Activated CD4-positive, alpha-beta T cell treated with anti-CD3 and anti-CD28 coated beads for 36 hours (primary cell): Measurements from ENCODE around the gene ENTPD5. TPM values are rescaled to one million over a fixed set of nuclear protein-coding genes. Genes with fewer than 3 reads are reported as not detected.
"Not testable (repeated sequence)": the region's sequence is repeated elsewhere in the genome, so short reads cannot be mapped to it uniquely, and the experiment has no call there.

Source experiments
- ATAC-seq: fragments of 200-7000 bp; cut with Tn5 transposase; one replicate; pipeline ENCODE4 v1.10.0; 2021; ENCODE audit warnings: mild to moderate bottlenecking, moderate library complexity
- CTCF ChIA-PET: fragments of 350-600 bp; sonication (Branson Sonifier 250); formaldehyde crosslinking; loops from one replicate; lab custom pipeline; 2021; ENCODE audit warnings: antibody characterized with exemption; lab: Charles Lee
- POLR2A ChIA-PET: fragments of 350-600 bp; sonication (Branson Sonifier 250); formaldehyde crosslinking; loops from one replicate; lab custom pipeline; 2021; ENCODE audit warnings: antibody characterized with exemption, inconsistent platforms; lab: Charles Lee
- DNase-seq: peaks from one replicate; pipeline ENCODE4 v3.0.0-alpha.2; 2020
- H3K27ac Mint-ChIP-seq: one replicate; pipeline ENCODE4 v1.8.0; 2021; ENCODE audit warnings: mixed read lengths
- H3K27me3 Mint-ChIP-seq: one replicate; pipeline ENCODE4 v1.8.0; 2021; ENCODE audit warnings: mixed read lengths
- H3K36me3 Mint-ChIP-seq: one replicate; pipeline ENCODE4 v1.8.0; 2021; ENCODE audit warnings: low read depth, mixed read lengths
- H3K4me1 Mint-ChIP-seq: one replicate; pipeline ENCODE4 v1.8.0; 2021; ENCODE audit warnings: mixed read lengths
- H3K4me3 Mint-ChIP-seq: one replicate; pipeline ENCODE4 v1.8.0; 2021; ENCODE audit warnings: mild to moderate bottlenecking, moderate library complexity, mixed read lengths
- H3K9me3 Mint-ChIP-seq: one replicate; pipeline ENCODE4 v1.8.0; 2021; ENCODE audit warnings: low read depth, mixed read lengths
- intact Hi-C, 2 experiments: fragments of 100-400 bp; cut with DNase I in 1 of 2; cut with micrococcal nuclease in 1 of 2; formaldehyde crosslinking; loops; one replicate each; pipeline versions ENCODE4 v1.14.2 to v1.15.1; 2022 to 2024; cut with DNase I, micrococcal nuclease
- total RNA-seq, 2 experiments: library from RNA; stranded (reverse); gene quantifications; one replicate each; pipeline ENCODE4 v1.2.3, GENCODE V29; 2021

Gene ENTPD5
- total RNA-seq, 2 experiments from 2014 or later, result 8.7 to 10.0 TPM

DNA sequence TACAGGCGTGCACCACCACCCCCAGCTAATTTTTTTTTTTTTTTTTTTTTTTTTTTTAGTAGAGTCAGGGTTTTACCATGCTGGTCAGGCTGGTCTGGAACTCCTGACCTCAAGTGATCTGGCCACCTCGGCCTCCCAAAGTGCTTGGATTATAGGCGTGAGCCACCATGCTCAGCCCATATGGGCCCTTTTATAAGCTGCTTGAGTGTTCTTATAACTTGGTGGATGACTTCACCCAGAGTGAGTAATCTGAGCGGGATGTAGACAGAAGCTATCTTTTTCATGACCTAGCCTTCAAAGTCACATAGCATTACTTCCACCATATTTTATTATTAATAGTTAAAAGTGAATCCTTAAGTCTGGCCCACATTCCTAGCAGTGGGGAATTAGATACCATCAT, 16.5 kb upstream of the ENTPD5 start:
- H3K27me3 Mint-ChIP-seq, result no peaks in the 10 kb centered on the region
- no peak overlapping the region for H3K27ac Mint-ChIP-seq
- DNase-seq (no peak), ATAC-seq (no peak)
- ChIA-PET POLR2A (no interaction called here), CTCF (interaction anchor here (0.7 kb wide), 2 partner anchors 173 to 223 kb away, joined by 3 read pairs; no protein-coding TSS in a partner anchor)
- no peaks in the 10 kb centered on the region for H3K36me3 Mint-ChIP-seq
- intact Hi-C loops, result loop anchor here in 1 of 2 experiments (5.0 kb wide), 2 partner anchors 208 to 528 kb away; no protein-coding TSS in a partner anchor
- H3K9me3 Mint-ChIP-seq, result no peaks in the 10 kb centered on the region
- no peak overlapping the region for H3K4me3 Mint-ChIP-seq
- H3K4me1 Mint-ChIP-seq, result no peaks in the 10 kb centered on the region

GRCh38 chr14:74034572-74034971, 15.5 kb upstream of the ENTPD5 start:
- H3K36me3 Mint-ChIP-seq, result no peaks in the 10 kb centered on the region
- ChIA-PET CTCF (no interaction called here), POLR2A (interaction anchor here (0.6 kb wide), 1 partner anchor 27 kb away, joined by 3 read pairs; no protein-coding TSS in a partner anchor)
- no peaks in the 10 kb centered on the region for H3K9me3 Mint-ChIP-seq
- no peak overlapping the region for H3K27ac Mint-ChIP-seq
- H3K4me3 Mint-ChIP-seq, result no peak overlapping the region
- ATAC-seq (no peak), DNase-seq (no peak)
- H3K4me1 Mint-ChIP-seq, result no peaks in the 10 kb centered on the region
- H3K27me3 Mint-ChIP-seq, result no peaks in the 10 kb centered on the region
- intact Hi-C loops, result no loop called here

DNA sequence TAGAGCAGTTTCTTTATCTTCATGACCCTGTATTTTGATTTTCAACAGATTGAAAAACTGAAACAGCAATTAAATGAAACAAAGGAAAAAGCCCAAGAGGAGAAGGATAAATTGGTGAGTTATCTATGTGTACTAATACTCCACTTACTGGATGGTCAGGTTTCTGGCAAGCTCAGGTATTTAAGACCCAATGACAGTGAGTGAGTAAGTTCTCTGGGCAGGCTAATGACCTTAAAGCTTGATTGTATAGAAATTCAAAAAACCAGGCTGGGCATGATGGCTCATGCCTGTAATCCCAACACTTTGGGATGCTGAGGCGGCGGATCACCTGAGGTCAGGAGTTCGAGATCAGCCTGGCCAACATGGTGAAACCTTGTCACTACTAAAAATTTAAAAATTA, 10.0 kb upstream of the ENTPD5 start:
- CTCF ChIA-PET, result interaction anchor here (0.8 kb wide), 1 partner anchor 10 kb away, joined by 4 read pairs; no protein-coding TSS in a partner anchor
- DNase-seq, result no peak
- Mint-ChIP-seq H3K27ac (no peak overlapping the region), H3K36me3 (no peaks in the 10 kb centered on the region), H3K4me3 (no peak overlapping the region), H3K9me3 (no peaks in the 10 kb centered on the region), H3K4me1 (no peaks in the 10 kb centered on the region), H3K27me3 (no peaks in the 10 kb centered on the region)
- POLR2A ChIA-PET, result no interaction called here
- intact Hi-C loops, result no loop called here
- no peak for ATAC-seq

- DNase-seq, result no peak
- Mint-ChIP-seq H3K27me3 (no peaks in the 10 kb centered on the region), H3K36me3 (no peaks in the 10 kb centered on the region), H3K9me3 (no peaks in the 10 kb centered on the region), H3K4me3 (no peak overlapping the region), H3K4me1 (peaks cover 12% of the 10 kb centered on the region), H3K27ac (no peak overlapping the region)
- intact Hi-C loops, result no loop called here
- ATAC-seq, result no peak
- ChIA-PET CTCF (no interaction called here), POLR2A (interaction anchor here (0.7 kb wide), 1 partner anchor 389 kb away, joined by 3 read pairs; no protein-coding TSS in a partner anchor)
Measured at GRCh38 chr14:74022346-74022745, 3.3 kb upstream of the ENTPD5 start.

GRCh38 chr14:74019408-74020137, 485 bp upstream of the ENTPD5 start:
- intact Hi-C loops, result loop anchor here (1.0 to 10.0 kb wide), 12 partner anchors 65 to 693 kb away; partner anchors contain the start of genes ALDH6A1 (in 2 of the 2), COQ6 (in 2 of the 2), FAM161B (in 2 of the 2) and LIN52 (in 2 of the 2)
- Mint-ChIP-seq H3K4me1 (peaks cover 12% of the 10 kb centered on the region), H3K27ac (peak overlapping the region; percentile 58), H3K9me3 (no peaks in the 10 kb centered on the region), H3K4me3 (peak overlapping the region; percentile 80), H3K36me3 (no peaks in the 10 kb centered on the region), H3K27me3 (no peaks in the 10 kb centered on the region)
- ChIA-PET POLR2A (interaction anchor here (0.6 to 1.0 kb wide), 2 partner anchors 70 to 1232 kb away, joined by 3 read pairs; partner anchors contain the start of genes COQ6 and FAM161B), CTCF (interaction anchor here (0.6 to 0.7 kb wide), 2 partner anchors 19 to 865 kb away, joined by 3 to 4 read pairs; no protein-coding TSS in a partner anchor)
- no peak for DNase-seq
- ATAC-seq, result no peak

DNA sequence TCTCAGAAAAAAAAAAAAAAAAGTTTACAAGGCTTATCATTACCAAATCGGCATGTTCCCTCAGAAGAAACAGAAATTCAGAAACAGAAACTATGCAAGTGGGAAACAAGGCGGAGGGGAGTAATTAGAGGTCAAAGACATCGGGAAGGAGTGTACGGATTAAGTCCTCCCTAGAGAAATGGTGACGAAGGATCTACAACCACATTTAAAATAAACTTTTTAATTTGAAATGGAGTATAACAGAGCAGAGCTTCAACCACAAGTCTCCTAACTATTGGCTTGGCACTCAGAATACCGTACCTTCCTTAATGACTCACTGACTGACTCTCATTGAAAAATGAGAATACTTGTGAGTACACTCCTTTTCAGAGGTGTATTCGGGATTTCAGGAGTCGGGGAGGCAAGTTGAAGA, 908 bp downstream of the ENTPD5 start:
- POLR2A ChIA-PET, result interaction anchor here (0.7 kb wide), 1 partner anchor 43 kb away, joined by 6 read pairs; no protein-coding TSS in a partner anchor
- intact Hi-C loops, result loop anchor here (2.0 to 10.0 kb wide), 6 partner anchors 67 to 695 kb away; partner anchors contain the start of genes AREL1 (in 1 of the 2), COQ6 (in 1 of the 2), DNAL1 (in 1 of the 2) and FAM161B (in 1 of the 2)
- ATAC-seq, result peak; percentile 59
- peak overlapping the region; percentile 93 for H3K27ac Mint-ChIP-seq
- H3K9me3 Mint-ChIP-seq, result no peaks in the 10 kb centered on the region
- CTCF ChIA-PET, result interaction anchor here (0.6 to 1.1 kb wide), 2 partner anchors 65 to 601 kb away, joined by 3 to 4 read pairs; no protein-coding TSS in a partner anchor
- no peaks in the 10 kb centered on the region for H3K36me3 Mint-ChIP-seq
- no peak for DNase-seq
- peak overlapping the region; percentile 80 for H3K4me3 Mint-ChIP-seq
- H3K27me3 Mint-ChIP-seq, result no peaks in the 10 kb centered on the region
- H3K4me1 Mint-ChIP-seq, result peaks cover 12% of the 10 kb centered on the region

- no peak overlapping the region for H3K27ac Mint-ChIP-seq
- H3K36me3 Mint-ChIP-seq, result peaks cover 4% of the 10 kb centered on the region
- H3K9me3 Mint-ChIP-seq, result no peaks in the 10 kb centered on the region
- POLR2A ChIA-PET, result no interaction called here
- no peak for ATAC-seq
- CTCF ChIA-PET, result no interaction called here
- H3K4me1 Mint-ChIP-seq, result peaks cover 12% of the 10 kb centered on the region
- DNase-seq, result no peak
- H3K27me3 Mint-ChIP-seq, result no peaks in the 10 kb centered on the region
- no peak overlapping the region for H3K4me3 Mint-ChIP-seq
- intact Hi-C loops, result loop anchor here (5.0 to 10.0 kb wide), 3 partner anchors 301 to 559 kb away; partner anchors contain the start of genes DNAL1 (in 1 of the 2), NUMB (in 1 of the 2) and PNMA1 (in 1 of the 2)
Measured at GRCh38 chr14:74015963-74016362, 3.1 kb downstream of the ENTPD5 start.

DNA sequence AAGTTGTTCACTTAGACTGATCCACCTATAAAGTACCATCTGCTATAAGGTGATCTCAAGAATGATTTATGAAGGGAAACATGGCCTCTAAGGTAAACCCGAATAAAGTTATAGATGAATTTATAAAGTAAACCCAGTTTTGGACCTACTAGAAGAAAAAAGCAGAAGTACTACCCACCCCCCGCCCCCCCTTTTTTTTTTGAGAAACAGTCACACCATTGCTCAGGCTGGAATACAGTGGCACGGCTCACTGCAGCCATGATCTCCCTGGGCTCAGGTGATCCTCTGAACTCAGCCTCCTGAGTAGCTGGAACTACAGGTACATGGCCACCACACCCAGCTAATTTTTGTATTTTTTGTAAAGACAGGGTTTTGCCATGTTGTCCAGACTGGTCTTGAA, 3.9 kb downstream of the ENTPD5 start:
- intact Hi-C loops, result loop anchor here (5.0 to 10.0 kb wide), 3 partner anchors 300 to 558 kb away; partner anchors contain the start of genes DNAL1 (in 1 of the 2), NUMB (in 1 of the 2) and PNMA1 (in 1 of the 2)
- ChIA-PET CTCF (no interaction called here), POLR2A (no interaction called here)
- no peak for DNase-seq
- Mint-ChIP-seq H3K4me3 (no peak overlapping the region), H3K9me3 (no peaks in the 10 kb centered on the region), H3K27ac (no peak overlapping the region), H3K4me1 (peaks cover 12% of the 10 kb centered on the region), H3K27me3 (no peaks in the 10 kb centered on the region), H3K36me3 (peaks cover 4% of the 10 kb centered on the region)
- ATAC-seq, result no peak

DNA sequence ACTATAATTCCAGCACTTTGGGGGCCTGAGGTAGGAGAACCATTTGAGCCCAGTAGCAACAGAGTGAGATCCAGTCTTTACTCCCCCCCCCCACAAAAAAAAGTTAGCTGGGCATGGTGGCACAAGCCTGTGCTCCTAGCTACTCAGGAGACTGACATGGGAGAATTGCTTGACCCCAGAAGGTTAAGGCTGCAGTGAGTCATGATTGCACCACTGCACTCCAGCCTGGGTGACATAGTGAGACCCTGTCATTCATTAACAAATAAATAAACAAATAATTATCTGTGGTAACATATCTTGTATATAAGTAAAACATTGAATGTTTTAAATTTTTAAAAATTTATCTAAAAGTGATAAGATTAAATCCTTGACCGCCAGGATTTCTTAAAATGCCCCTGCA, 4.8 kb downstream of the ENTPD5 start:
- Mint-ChIP-seq H3K4me3 (no peak overlapping the region), H3K9me3 (no peaks in the 10 kb centered on the region), H3K27me3 (no peaks in the 10 kb centered on the region), H3K36me3 (peaks cover 4% of the 10 kb centered on the region), H3K27ac (no peak overlapping the region), H3K4me1 (peaks cover 6% of the 10 kb centered on the region)
- intact Hi-C loops, result loop anchor here in 1 of 2 experiments (10.0 kb wide), 1 partner anchor 299 kb away; the partner anchor contains the start of gene PNMA1
- ChIA-PET POLR2A (no interaction called here), CTCF (no interaction called here)
- ATAC-seq (no peak), DNase-seq (no peak)

DNA sequence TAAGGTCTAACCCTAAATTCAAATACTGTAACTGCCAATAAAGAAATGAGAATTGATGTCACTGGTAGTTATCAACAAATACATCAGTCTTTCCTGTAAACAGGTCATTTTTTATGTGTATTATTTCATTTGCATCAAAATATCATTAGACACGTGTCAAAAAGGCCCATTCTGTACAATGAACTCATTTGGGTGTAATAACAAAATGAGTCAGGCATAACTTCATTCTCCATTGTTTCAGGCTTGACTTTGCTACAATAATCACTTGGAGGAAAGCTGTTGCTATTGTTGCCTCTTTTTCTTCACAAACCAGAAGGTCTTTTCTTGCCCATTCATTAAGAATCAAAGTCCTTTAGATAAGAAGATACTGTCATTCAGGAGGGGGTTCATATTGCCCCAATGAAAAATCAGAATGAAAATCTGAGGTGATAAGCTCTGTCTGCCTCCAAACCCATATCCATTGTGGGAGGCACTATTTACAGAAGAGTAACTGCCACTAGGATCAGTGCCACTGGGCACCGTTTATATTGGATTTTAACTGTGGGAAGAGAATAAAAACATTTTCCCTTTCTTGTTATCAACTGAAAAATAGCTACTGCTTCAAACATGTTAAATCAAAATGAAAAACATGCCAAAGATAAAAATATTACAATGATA, 10.1 kb downstream of the ENTPD5 start:
- intact Hi-C loops, result no loop called here
- no peak for DNase-seq
- CTCF ChIA-PET, result no interaction called here
- POLR2A ChIA-PET, result interaction anchor here (0.6 kb wide), 1 partner anchor 113 kb away, joined by 3 read pairs; no protein-coding TSS in a partner anchor
- ATAC-seq, result no peak
- H3K4me3 Mint-ChIP-seq, result no peak overlapping the region
- H3K27me3 Mint-ChIP-seq, result no peaks in the 10 kb centered on the region
- no peaks in the 10 kb centered on the region for H3K9me3 Mint-ChIP-seq
- H3K36me3 Mint-ChIP-seq, result peaks cover 4% of the 10 kb centered on the region
- H3K4me1 Mint-ChIP-seq, result no peaks in the 10 kb centered on the region
- no peak overlapping the region for H3K27ac Mint-ChIP-seq

GRCh38 chr14:74005664-74006063, 13.4 kb downstream of the ENTPD5 start:
- CTCF ChIA-PET, result interaction anchor here (0.6 kb wide), 1 partner anchor 244 kb away, joined by 3 read pairs; no protein-coding TSS in a partner anchor
- H3K27ac Mint-ChIP-seq, H3K36me3 Mint-ChIP-seq, H3K4me3 Mint-ChIP-seq, H3K27me3 Mint-ChIP-seq, ATAC-seq, H3K4me1 Mint-ChIP-seq, DNase-seq, POLR2A ChIA-PET, intact Hi-C loops, H3K9me3 Mint-ChIP-seq: not testable (repeated sequence)
